ENCODE measurements around the gene RPA1. TPM values are rescaled to one million over a fixed set of nuclear protein-coding genes. Genes with fewer than 3 reads are reported as not detected.

The RPA1 gene
- total RNA-seq (14.9 TPM), polyA plus RNA-seq (ENCODE audit: insufficient read depth in 1 of 8, insufficient read length in 8 of 8, low replicate concordance in 1 of 8) (10 to 100 TPM; 38.2 to 71.9 (median 50.1) TPM)
- long read RNA-seq, donor 1, full-length matches to known transcripts = 4 of 4 reads
- long read RNA-seq, donor 1, partial matches to known transcripts = 0 of 4 reads
- long read RNA-seq, donor 1, other reads (novel, unspliced or antisense) = 0 of 4 reads
- long read RNA-seq, donor 2, full-length matches to known transcripts = 1 of 1 reads
- long read RNA-seq, donor 2, partial matches to known transcripts = 0 of 1 reads
- long read RNA-seq, donor 2, other reads (novel, unspliced or antisense) = 0 of 1 reads
- long read RNA-seq, donor 3, full-length matches to known transcripts = 11 of 17 reads
- long read RNA-seq, donor 3, partial matches to known transcripts = 6 of 17 reads
- long read RNA-seq, donor 3, other reads (novel, unspliced or antisense) = 0 of 17 reads
- long read RNA-seq, donor 4, full-length matches to known transcripts = 4 of 4 reads
- long read RNA-seq, donor 4, partial matches to known transcripts = 0 of 4 reads
- long read RNA-seq, donor 4, other reads (novel, unspliced or antisense) = 0 of 4 reads
- long read RNA-seq, donor 5, full-length matches to known transcripts = 23 of 250 reads
- long read RNA-seq, donor 5, partial matches to known transcripts = 227 of 250 reads
- long read RNA-seq, donor 5, other reads (novel, unspliced or antisense) = 0 of 250 reads
- long read RNA-seq, donor 6, full-length matches to known transcripts = 14 of 20 reads
- long read RNA-seq, donor 6, partial matches to known transcripts = 6 of 20 reads
- long read RNA-seq, donor 6, other reads (novel, unspliced or antisense) = 0 of 20 reads
- long read RNA-seq, donor 7, full-length matches to known transcripts = 12 of 12 reads
- long read RNA-seq, donor 7, partial matches to known transcripts = 0 of 12 reads
- long read RNA-seq, donor 7, other reads (novel, unspliced or antisense) = 0 of 12 reads
- long read RNA-seq, donor 8, full-length matches to known transcripts = 7 of 7 reads
- long read RNA-seq, donor 8, partial matches to known transcripts = 0 of 7 reads
- long read RNA-seq, donor 8, other reads (novel, unspliced or antisense) = 0 of 7 reads
- long read RNA-seq, donor 9, full-length matches to known transcripts = 11 of 17 reads
- long read RNA-seq, donor 9, partial matches to known transcripts = 6 of 17 reads
- long read RNA-seq, donor 9, other reads (novel, unspliced or antisense) = 0 of 17 reads
- long read RNA-seq, donor 10, full-length matches to known transcripts = 14 of 14 reads
- long read RNA-seq, donor 10, partial matches to known transcripts = 0 of 14 reads
- long read RNA-seq, donor 10, other reads (novel, unspliced or antisense) = 0 of 14 reads
- long read RNA-seq, donor 11, full-length matches to known transcripts = 5 of 5 reads
- long read RNA-seq, donor 11, partial matches to known transcripts = 0 of 5 reads
- long read RNA-seq, donor 11, other reads (novel, unspliced or antisense) = 0 of 5 reads

DNA sequence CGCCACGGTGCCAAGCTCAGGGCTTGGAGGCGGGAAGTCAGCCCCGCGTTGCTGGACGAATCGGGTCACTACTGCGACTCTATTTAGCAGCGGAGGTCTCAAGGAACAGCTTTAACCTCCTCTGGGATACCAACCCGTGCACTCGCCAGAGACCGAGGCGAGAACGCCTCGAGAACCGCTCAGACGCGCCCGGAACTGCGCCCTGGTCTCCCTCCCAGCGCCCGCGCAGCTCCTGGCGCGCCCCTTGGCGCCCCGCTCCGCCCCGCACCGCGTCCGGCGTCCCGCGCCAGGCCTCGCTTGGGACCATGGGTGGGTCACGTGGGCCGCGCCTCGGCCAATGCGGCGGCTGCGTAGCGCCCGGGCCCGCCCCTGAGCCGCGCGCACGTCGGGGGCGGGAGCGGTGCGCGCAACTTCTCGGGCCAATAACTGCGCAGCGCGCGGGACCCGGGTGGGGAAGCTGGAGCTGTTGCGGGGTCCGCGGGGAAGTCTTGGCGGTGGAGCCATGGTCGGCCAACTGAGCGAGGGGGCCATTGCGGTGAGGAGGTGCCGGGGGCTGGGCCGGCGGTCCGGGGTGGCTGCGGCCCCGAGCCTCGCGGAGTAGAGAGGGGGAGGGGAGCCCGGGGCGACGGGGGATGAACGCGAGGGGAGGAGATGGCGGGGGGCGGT, at the start of gene RPA1, which contains the start of gene SMYD4:
Gene RPA1, plus strand, starts transcription at position 414 of the 666 bp plus-strand sequence. Its CDS starts 89 bp downstream, at position 503.
Gene SMYD4, minus strand, starts transcription at position 311 of the 666 bp plus-strand sequence. CDS start 1,908 bp downstream, outside the sequence.
- Histone ChIP-seq H3K9me3 (replicated peaks; ENCODE audit: control insufficient read depth, low read depth, low read length) (no peaks in the 10 kb centered on the region), H3K27ac (ENCODE audit: low read length) (peak within 1 kb of the TSS; percentile 79), H3K4me1 (ENCODE audit: control insufficient read depth, insufficient read depth, low read length) (peaks cover 11% of the 10 kb centered on the region), H3K36me3 (ENCODE audit: control insufficient read depth, insufficient read depth, low read length) (peaks cover 10% of the 10 kb centered on the region), H3K4me3 (ENCODE audit: low read length) (peak within 1 kb of the TSS; percentile 88), H3K27me3 (ENCODE audit: control insufficient read depth, insufficient read depth, low read length) (no peaks in the 10 kb centered on the region)
- peak; percentile 95 for DNase-seq
- under 1% methylated on average over 70 of the region's 83 CpGs for WGBS (ENCODE audit: insufficient coverage)

DNA sequence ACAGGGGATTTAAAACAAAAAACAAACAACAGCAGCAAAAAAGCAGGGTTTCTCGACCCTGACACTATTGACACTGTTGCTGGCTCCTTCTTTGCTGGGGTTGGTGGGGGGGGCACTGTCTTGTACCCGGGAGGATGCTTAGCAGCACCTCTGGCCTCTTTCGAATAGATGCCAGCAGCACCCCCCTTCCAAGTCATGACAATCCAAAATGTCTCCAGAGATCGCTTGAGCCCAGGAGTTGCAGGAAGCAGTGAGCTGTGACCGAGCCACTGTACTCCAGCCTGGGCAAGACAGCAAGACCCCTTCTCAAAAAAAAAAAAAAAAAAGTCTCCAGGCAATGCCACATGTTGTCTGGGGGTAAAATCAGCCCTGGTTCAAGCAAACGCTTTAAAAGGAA, 47.6 kb upstream of the RPA1 start:
- DNase-seq = no peak
- no peaks in the 10 kb centered on the region for H3K27me3 ChIP-seq (ENCODE audit: control insufficient read depth, insufficient read depth, low read length)
- peak overlapping the region; percentile 84 for H3K27ac ChIP-seq (ENCODE audit: low read length)
- 70% methylated on average over 2 of the region's 6 CpGs for WGBS (ENCODE audit: insufficient coverage)
- peaks cover 39% of the 10 kb centered on the region for H3K4me1 ChIP-seq (ENCODE audit: control insufficient read depth, insufficient read depth, low read length)
- H3K4me3 ChIP-seq (ENCODE audit: low read length) = no peak overlapping the region
- H3K36me3 ChIP-seq (ENCODE audit: control insufficient read depth, insufficient read depth, low read length) = peaks cover 52% of the 10 kb centered on the region
- no peaks in the 10 kb centered on the region for H3K9me3 ChIP-seq (replicated peaks; ENCODE audit: control insufficient read depth, low read depth, low read length)

GRCh38 chr17:1783271-1783670, 46.5 kb upstream of the RPA1 start:
- peaks cover 39% of the 10 kb centered on the region for H3K4me1 ChIP-seq (ENCODE audit: control insufficient read depth, insufficient read depth, low read length)
- H3K4me3 ChIP-seq (ENCODE audit: low read length) = no peak overlapping the region
- no peaks in the 10 kb centered on the region for H3K27me3 ChIP-seq (ENCODE audit: control insufficient read depth, insufficient read depth, low read length)
- no peaks in the 10 kb centered on the region for H3K9me3 ChIP-seq (replicated peaks; ENCODE audit: control insufficient read depth, low read depth, low read length)
- no peak for DNase-seq
- peaks cover 46% of the 10 kb centered on the region for H3K36me3 ChIP-seq (ENCODE audit: control insufficient read depth, insufficient read depth, low read length)
- peak overlapping the region; percentile 84 for H3K27ac ChIP-seq (ENCODE audit: low read length)
- 76% methylated on average over 14 of the region's 19 CpGs for WGBS (ENCODE audit: insufficient coverage)

DNA sequence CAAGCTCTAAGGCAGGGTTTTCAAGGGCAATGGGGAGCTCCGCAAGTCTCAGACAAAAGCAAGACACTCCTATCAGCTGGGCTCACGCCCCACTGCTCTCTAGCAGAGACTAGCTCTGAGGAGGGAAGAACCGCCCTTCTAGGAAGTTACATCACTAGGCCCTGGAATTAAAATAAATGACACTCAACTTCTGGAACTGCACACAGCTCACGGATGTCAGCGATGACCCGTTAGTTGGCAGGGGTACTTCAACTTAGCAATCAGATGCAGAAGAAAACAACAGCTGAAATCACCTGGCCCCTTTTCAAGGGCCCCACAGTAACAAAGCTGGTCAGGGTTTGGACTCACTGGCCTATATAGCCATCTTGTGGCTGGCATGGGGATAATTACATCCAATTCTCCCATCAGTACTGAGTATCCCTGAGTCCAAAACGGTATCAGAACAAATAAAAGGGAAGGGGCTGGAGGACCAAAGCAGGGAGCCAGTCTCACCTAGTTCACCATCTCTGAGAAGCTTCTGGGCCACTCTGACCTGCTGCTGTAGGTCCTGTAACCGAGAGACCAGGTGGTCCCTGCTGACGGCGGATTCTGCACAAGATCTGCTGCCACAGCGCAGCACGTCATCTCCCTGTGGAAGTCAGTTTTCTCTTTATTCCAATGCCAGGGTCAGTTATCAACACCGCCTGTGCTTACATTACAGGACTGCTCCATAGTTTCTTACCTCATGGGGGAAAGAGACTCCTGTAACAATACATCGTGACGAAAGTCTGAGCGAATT, 45.8 kb upstream of the RPA1 start:
- Histone ChIP-seq H3K4me1 (ENCODE audit: control insufficient read depth, insufficient read depth, low read length) (peaks cover 39% of the 10 kb centered on the region), H3K27ac (ENCODE audit: low read length) (peak overlapping the region; percentile 84)
- 34% methylated on average over 11 of the region's 16 CpGs for WGBS (ENCODE audit: insufficient coverage)

DNA sequence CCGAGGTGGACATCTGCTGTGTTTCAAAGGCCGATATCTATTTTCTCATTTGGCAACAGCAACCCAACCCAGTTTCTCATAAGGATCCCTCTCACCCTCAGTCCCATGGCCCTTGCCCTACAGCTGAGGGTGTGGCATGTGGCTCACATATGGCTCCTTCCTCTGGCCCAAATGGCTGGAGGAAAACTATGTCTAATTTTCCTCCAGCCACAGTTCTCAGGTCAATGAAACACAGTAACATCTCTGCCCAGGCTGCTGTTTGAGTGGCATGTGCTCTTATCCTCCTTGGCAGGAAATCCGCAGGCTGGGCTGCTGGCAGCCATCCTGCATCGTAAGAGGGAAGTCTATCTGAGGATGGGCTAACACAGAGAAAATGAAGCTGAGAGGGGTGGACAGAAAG, 43.9 kb upstream of the RPA1 start:
- no peak for DNase-seq
- 72% methylated on average over 3 of the region's 4 CpGs for WGBS (ENCODE audit: insufficient coverage)
- H3K27ac ChIP-seq (ENCODE audit: low read length) = peak overlapping the region; percentile 29
- H3K9me3 ChIP-seq (replicated peaks; ENCODE audit: control insufficient read depth, low read depth, low read length) = no peaks in the 10 kb centered on the region
- no peak overlapping the region for H3K4me3 ChIP-seq (ENCODE audit: low read length)
- no peaks in the 10 kb centered on the region for H3K27me3 ChIP-seq (ENCODE audit: control insufficient read depth, insufficient read depth, low read length)
- H3K36me3 ChIP-seq (ENCODE audit: control insufficient read depth, insufficient read depth, low read length) = peaks cover 40% of the 10 kb centered on the region
- H3K4me1 ChIP-seq (ENCODE audit: control insufficient read depth, insufficient read depth, low read length) = peaks cover 27% of the 10 kb centered on the region

More for the DNA sequence above, 45.8 kb upstream of the RPA1 start:
- no peaks in the 10 kb centered on the region for H3K27me3 ChIP-seq (ENCODE audit: control insufficient read depth, insufficient read depth, low read length)
- no peaks in the 10 kb centered on the region for H3K9me3 ChIP-seq (replicated peaks; ENCODE audit: control insufficient read depth, low read depth, low read length)
- DNase-seq = peak; percentile 95
- H3K4me3 ChIP-seq (ENCODE audit: low read length) = no peak overlapping the region
- peaks cover 40% of the 10 kb centered on the region for H3K36me3 ChIP-seq (ENCODE audit: control insufficient read depth, insufficient read depth, low read length)

GRCh38 chr17:1786708-1787107, 43.1 kb upstream of the RPA1 start:
- H3K9me3 ChIP-seq (replicated peaks; ENCODE audit: control insufficient read depth, low read depth, low read length) = no peaks in the 10 kb centered on the region
- H3K27ac ChIP-seq (ENCODE audit: low read length) = no peak overlapping the region
- DNase-seq = no peak
- 76% methylated on average over 6 of the region's 7 CpGs for WGBS (ENCODE audit: insufficient coverage)
- H3K4me3 ChIP-seq (ENCODE audit: low read length) = no peak overlapping the region
- peaks cover 27% of the 10 kb centered on the region for H3K4me1 ChIP-seq (ENCODE audit: control insufficient read depth, insufficient read depth, low read length)
- no peaks in the 10 kb centered on the region for H3K27me3 ChIP-seq (ENCODE audit: control insufficient read depth, insufficient read depth, low read length)
- peaks cover 35% of the 10 kb centered on the region for H3K36me3 ChIP-seq (ENCODE audit: control insufficient read depth, insufficient read depth, low read length)

DNA sequence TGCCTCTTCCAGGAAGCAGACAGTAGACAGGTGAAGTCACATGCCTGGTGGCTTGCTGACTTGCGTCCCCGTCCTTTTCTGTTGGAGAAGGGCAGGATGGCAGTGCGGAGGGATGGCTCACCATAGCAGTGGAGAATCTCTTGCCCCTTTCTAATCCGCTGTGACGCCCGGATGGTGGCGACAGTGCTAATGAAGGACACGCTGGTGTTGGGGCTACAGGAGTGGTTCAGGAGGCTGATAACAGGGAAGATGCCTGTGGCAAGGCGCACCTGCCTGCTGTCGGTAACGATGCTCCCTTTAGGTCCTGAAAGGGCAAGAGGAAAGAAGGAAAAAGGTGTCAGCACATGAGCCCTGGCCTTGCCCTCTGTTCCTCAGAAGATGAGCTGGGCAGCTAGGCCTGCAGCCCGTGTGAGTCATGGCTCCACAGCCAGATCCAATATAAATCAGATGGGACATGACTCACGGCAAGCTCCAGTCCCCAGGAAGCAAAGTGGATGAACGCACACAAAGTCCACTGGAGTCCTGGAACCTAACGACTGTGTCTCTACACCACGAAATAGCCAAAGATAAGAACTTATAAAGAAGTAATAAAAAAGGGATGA, 42.4 kb upstream of the RPA1 start:
- Histone ChIP-seq H3K4me3 (ENCODE audit: low read length) (no peak overlapping the region), H3K4me1 (ENCODE audit: control insufficient read depth, insufficient read depth, low read length) (peaks cover 20% of the 10 kb centered on the region), H3K36me3 (ENCODE audit: control insufficient read depth, insufficient read depth, low read length) (peaks cover 30% of the 10 kb centered on the region), H3K27me3 (ENCODE audit: control insufficient read depth, insufficient read depth, low read length) (no peaks in the 10 kb centered on the region), H3K27ac (ENCODE audit: low read length) (peak overlapping the region; percentile 22), H3K9me3 (replicated peaks; ENCODE audit: control insufficient read depth, low read depth, low read length) (no peaks in the 10 kb centered on the region)
- DNase-seq = no peak
- WGBS (ENCODE audit: insufficient coverage) = 87% methylated on average over 9 of the region's 16 CpGs

GRCh38 chr17:1789936-1790335, 39.9 kb upstream of the RPA1 start:
- H3K36me3 ChIP-seq (ENCODE audit: control insufficient read depth, insufficient read depth, low read length) = peaks cover 25% of the 10 kb centered on the region
- WGBS (ENCODE audit: insufficient coverage) = no CpG with 5 or more reads among the region's 5 CpGs
- no peaks in the 10 kb centered on the region for H3K9me3 ChIP-seq (replicated peaks; ENCODE audit: control insufficient read depth, low read depth, low read length)
- H3K27ac ChIP-seq (ENCODE audit: low read length) = no peak overlapping the region
- H3K27me3 ChIP-seq (ENCODE audit: control insufficient read depth, insufficient read depth, low read length) = no peaks in the 10 kb centered on the region
- no peak for DNase-seq
- no peak overlapping the region for H3K4me3 ChIP-seq (ENCODE audit: low read length)
- H3K4me1 ChIP-seq (ENCODE audit: control insufficient read depth, insufficient read depth, low read length) = no peaks in the 10 kb centered on the region

All from muscle of leg (tissue), 16 donors.